ENCODE data around the gene BZW1.
A peak's percentile ranks its signal among the peaks of the same experiment; 100 is the strongest.

Gene BZW1

GRCh38 chr2:200812122-200813022 lies 662 bp downstream of the BZW1 start:
- H3K4me3 ChIP-seq (ENCODE audit: low read depth, low read length): peak overlapping the region; percentile 91
- peak overlapping the region; percentile 92 for H3K27ac ChIP-seq (ENCODE audit: extremely low read depth, low read depth, low read length)
- ChIA-PET POLR2A (interaction anchor here (1.3 to 2.6 kb wide), 7 partner anchors 16 to 77 kb away, joined by 4 to 15 read pairs (median 7); partner anchors contain the start of genes CLK1, NIF3L1 and PPIL3), CTCF (interaction anchor here (0.8 kb wide), 1 partner anchor 99 kb away, joined by 4 read pairs; no protein-coding TSS in a partner anchor)
- H3K9me3 ChIP-seq (ENCODE audit: control insufficient read depth, insufficient read depth, low read depth, low read length): no peaks in the 10 kb centered on the region
- H3K36me3 ChIP-seq (ENCODE audit: control insufficient read depth in 2 of 2, insufficient read depth in 1 of 2, low read length in 2 of 2): peaks cover 39 to 48% of the 10 kb centered on the region in 2 experiments
- no peaks in the 10 kb centered on the region for H3K4me1 ChIP-seq (ENCODE audit: control insufficient read depth, insufficient read depth, low read length)
- 0 out of 2 replicates have a peak, but pooled peaks have one; percentile 20 for TF ChIP-seq ZNF692 (tag by site-specific recombination; IDR thresholded peaks at IDR 0.05)
- TF ChIP-seq GLI4 (tag by site-specific recombination; IDR thresholded peaks at IDR 0.05): no peak
- TF ChIP-seq KLF9 (tag by site-specific recombination; IDR thresholded peaks at IDR 0.05; ENCODE audit: low read depth): no peak
- TF ChIP-seq ZNF341 (tag by site-specific recombination; IDR thresholded peaks at IDR 0.05; ENCODE audit: low read depth): peak; percentile 78
- TF ChIP-seq ZNF335 (tag by site-specific recombination; conservative IDR thresholded peaks at IDR 0.05): no peak
- TF ChIP-seq KLF17 (tag by site-specific recombination; IDR thresholded peaks at IDR 0.05): peak; percentile 40; the same call in 1 of the 2 replicates
- TF ChIP-seq CTCF (tag by site-specific recombination; IDR thresholded peaks at IDR 0.05): peak; percentile 97
- TF ChIP-seq PRDM10 (tag by site-specific recombination; IDR thresholded peaks at IDR 0.05): peak; percentile 28; the same call in 1 of the 2 replicates
- 0 out of 2 replicates have a peak, but pooled peaks have one; percentile 2 for TF ChIP-seq ZNF677 (tag by site-specific recombination; IDR thresholded peaks at IDR 0.05)
- 0 out of 2 replicates have a peak, but pooled peaks have one; percentile 13 for TF ChIP-seq KLF8 (tag by site-specific recombination; IDR thresholded peaks at IDR 0.05)
- no peak for TF ChIP-seq ZNF830 (tag by site-specific recombination; IDR thresholded peaks at IDR 0.05; ENCODE audit: low read depth)
- TF ChIP-seq PBX3 (CRISPR knock-in tag; IDR thresholded peaks at IDR 0.05): peak; percentile 54
- no peak for TF ChIP-seq ZBTB21 (tag by site-specific recombination; IDR thresholded peaks at IDR 0.05)
- TF ChIP-seq ZNF37A (tag by site-specific recombination; IDR thresholded peaks at IDR 0.05): no peak
- TF ChIP-seq INSM2 (tag by site-specific recombination; IDR thresholded peaks at IDR 0.05): no peak
- no peak for TF ChIP-seq ZNF791 (tag by site-specific recombination; IDR thresholded peaks at IDR 0.05)
- TF ChIP-seq ZNF26 (tag by site-specific recombination; IDR thresholded peaks at IDR 0.05): no peak
- TF ChIP-seq ZNF843 (tag by site-specific recombination; IDR thresholded peaks at IDR 0.05): 0 out of 2 replicates have a peak, but pooled peaks have one; percentile 20
- no peak for TF ChIP-seq ZNF266 (tag by site-specific recombination; IDR thresholded peaks at IDR 0.05; ENCODE audit: low read depth)

All from HEK293 (cell line).